Activated CD4-positive, alpha-beta memory T cell treated with anti-CD3 and anti-CD28 coated beads, Interleukin-2, amount 10 ng/mL, durations not matched to agents 7 days and 5 days (primary cell): ENCODE results near the gene NFKBIE. TPM values are rescaled to one million over a fixed set of nuclear protein-coding genes. Genes with fewer than 3 reads are reported as not detected.

Source experiments
- CTCF ChIA-PET: fragments of 350-600 bp; sonication (Branson Sonifier 250); formaldehyde crosslinking; loops from one replicate; lab custom pipeline; 2021; ENCODE audit warnings: antibody characterized with exemption, inconsistent platforms; lab: Charles Lee
- POLR2A ChIA-PET: fragments of 350-600 bp; sonication (Branson Sonifier 250); formaldehyde crosslinking; loops from one replicate; lab custom pipeline; 2021; ENCODE audit warnings: antibody characterized with exemption; lab: Charles Lee
- DNase-seq: peaks from one replicate; pipeline ENCODE4 v3.0.0-alpha.2; 2020
- H3K27ac Mint-ChIP-seq: one replicate; pipeline ENCODE4 v1.8.0; 2021; ENCODE audit warnings: mild to moderate bottlenecking, mixed read lengths
- H3K27me3 Mint-ChIP-seq: one replicate; pipeline ENCODE4 v1.8.0; 2021; ENCODE audit warnings: mixed read lengths
- H3K36me3 Mint-ChIP-seq: one replicate; pipeline ENCODE4 v1.8.0; 2021; ENCODE audit warnings: low read depth, mixed read lengths
- H3K4me1 Mint-ChIP-seq: one replicate; pipeline ENCODE4 v1.8.0; 2021; ENCODE audit warnings: mixed read lengths
- H3K4me3 Mint-ChIP-seq: one replicate; pipeline ENCODE4 v1.8.0; 2021; ENCODE audit warnings: mild to moderate bottlenecking, mixed read lengths
- H3K9me3 Mint-ChIP-seq: one replicate; pipeline ENCODE4 v1.8.0; 2021; ENCODE audit warnings: mixed read lengths
- total RNA-seq, 2 experiments: library from RNA; stranded (reverse); gene quantifications; one replicate each; pipeline ENCODE4 v1.2.3, GENCODE V29; 2021

NFKBIE gene
- total RNA-seq, 2 experiments from 2014 or later: 20.8 to 21.7 TPM

GRCh38 chr6:44224965-44225305 is 40.4 kb downstream of the NFKBIE start:
- no peaks in the 10 kb centered on the region for H3K36me3 Mint-ChIP-seq
- DNase-seq: no peak
- CTCF ChIA-PET: interaction anchor here (0.7 to 4.2 kb wide), 11 partner anchors 10 to 80 kb away, joined by 3 to 27 read pairs (median 5); partner anchors contain the start of genes HSP90AB1 and SLC35B2
- no peaks in the 10 kb centered on the region for H3K27me3 Mint-ChIP-seq
- peaks cover 37% of the 10 kb centered on the region for H3K4me1 Mint-ChIP-seq
- peak overlapping the region; percentile 4 for H3K27ac Mint-ChIP-seq
- POLR2A ChIA-PET: interaction anchor here (0.8 to 6.4 kb wide), 7 partner anchors 11 to 595 kb away, joined by 4 to 88 read pairs (median 6); partner anchors contain the start of genes GTPBP2, HSP90AB1 and SLC35B2
- H3K9me3 Mint-ChIP-seq: no peaks in the 10 kb centered on the region
- peak overlapping the region; percentile 74 for H3K4me3 Mint-ChIP-seq

GRCh38 chr6:44224029-44224964 is 41.1 kb downstream of the NFKBIE start:
- Mint-ChIP-seq H3K27me3 (no peaks in the 10 kb centered on the region), H3K4me3 (peak overlapping the region; percentile 74), H3K4me1 (peaks cover 39% of the 10 kb centered on the region), H3K36me3 (no peaks in the 10 kb centered on the region), H3K27ac (peak overlapping the region; percentile 4), H3K9me3 (no peaks in the 10 kb centered on the region)
- CTCF ChIA-PET: interaction anchor here (0.7 to 4.2 kb wide), 13 partner anchors 11 to 81 kb away, joined by 3 to 27 read pairs (median 5); partner anchors contain the start of genes HSP90AB1 and SLC35B2
- POLR2A ChIA-PET: interaction anchor here (0.8 to 6.4 kb wide), 8 partner anchors 12 to 595 kb away, joined by 4 to 88 read pairs (median 5); partner anchors contain the start of genes GTPBP2, HSP90AB1 and SLC35B2
- no peak for DNase-seq

- Mint-ChIP-seq H3K27ac (peak within 1 kb of the TSS; percentile 4), H3K4me1 (peaks cover 43% of the 10 kb centered on the region), H3K36me3 (no peaks in the 10 kb centered on the region), H3K4me3 (peak within 1 kb of the TSS; percentile 74), H3K27me3 (peaks cover 4% of the 10 kb centered on the region), H3K9me3 (no peaks in the 10 kb centered on the region)
- peak; percentile 83 for DNase-seq
- CTCF ChIA-PET: interaction anchor here (0.9 to 4.2 kb wide), 9 partner anchors 12 to 41 kb away, joined by 3 to 27 read pairs (median 8); partner anchors contain the start of genes HSP90AB1 and SLC35B2
- POLR2A ChIA-PET: interaction anchor here (0.6 to 6.4 kb wide), 5 partner anchors 13 to 41 kb away, joined by 3 to 88 read pairs (median 23); partner anchors contain the start of genes HSP90AB1 and SLC35B2
Observed at GRCh38 chr6:44223319-44224028, 41.9 kb downstream of the NFKBIE start, which contains the start of gene SLC29A1. TSS of gene SLC29A1 (plus strand) at chr6:44223595. CDS start at chr6:44227314, 3,719 bp downstream.

GRCh38 chr6:44222486-44223318 is 42.6 kb downstream of the NFKBIE start:
- Mint-ChIP-seq H3K27me3 (peaks cover 9% of the 10 kb centered on the region), H3K36me3 (no peaks in the 10 kb centered on the region), H3K27ac (no peak overlapping the region), H3K4me3 (peak overlapping the region; percentile 74), H3K9me3 (no peaks in the 10 kb centered on the region), H3K4me1 (peaks cover 46% of the 10 kb centered on the region)
- no peak for DNase-seq
- ChIA-PET POLR2A (interaction anchor here (0.6 to 6.4 kb wide), 7 partner anchors 13 to 42 kb away, joined by 3 to 88 read pairs (median 6); partner anchors contain the start of genes HSP90AB1 and SLC35B2), CTCF (interaction anchor here (0.9 to 4.2 kb wide), 6 partner anchors 13 to 33 kb away, joined by 3 to 27 read pairs (median 14); partner anchors contain the start of genes HSP90AB1 and SLC35B2)

DNA sequence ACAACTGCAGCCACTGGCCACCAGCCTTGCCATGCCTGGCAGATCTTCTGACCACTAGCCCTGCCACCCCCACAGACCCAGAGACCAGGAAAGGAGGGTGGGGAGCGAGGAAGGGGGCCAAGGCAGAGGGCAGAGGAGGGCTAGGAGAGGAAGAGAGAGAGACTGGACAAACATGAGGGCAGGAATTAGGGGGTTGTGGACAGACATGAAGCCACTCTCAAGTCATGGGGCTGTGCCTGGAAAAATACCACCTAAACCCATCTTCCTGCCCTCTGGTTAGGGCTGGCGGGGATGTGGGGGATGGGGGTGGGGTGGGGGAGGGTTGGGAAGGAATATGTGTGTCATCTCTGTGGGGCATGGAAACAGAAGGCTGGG is 43.4 kb downstream of the NFKBIE start:
- Mint-ChIP-seq H3K27me3 (peaks cover 10% of the 10 kb centered on the region), H3K9me3 (no peaks in the 10 kb centered on the region), H3K4me1 (peaks cover 46% of the 10 kb centered on the region), H3K4me3 (no peak overlapping the region), H3K36me3 (no peaks in the 10 kb centered on the region), H3K27ac (no peak overlapping the region)
- no peak for DNase-seq
- ChIA-PET CTCF (interaction anchor here (0.7 to 2.9 kb wide), 6 partner anchors 13 to 53 kb away, joined by 3 to 15 read pairs (median 4); partner anchors contain the start of gene SLC35B2), POLR2A (interaction anchor here (1.6 to 6.4 kb wide), 3 partner anchors 16 to 34 kb away, joined by 6 to 88 read pairs (median 23); partner anchors contain the start of genes HSP90AB1 and SLC35B2)

DNA sequence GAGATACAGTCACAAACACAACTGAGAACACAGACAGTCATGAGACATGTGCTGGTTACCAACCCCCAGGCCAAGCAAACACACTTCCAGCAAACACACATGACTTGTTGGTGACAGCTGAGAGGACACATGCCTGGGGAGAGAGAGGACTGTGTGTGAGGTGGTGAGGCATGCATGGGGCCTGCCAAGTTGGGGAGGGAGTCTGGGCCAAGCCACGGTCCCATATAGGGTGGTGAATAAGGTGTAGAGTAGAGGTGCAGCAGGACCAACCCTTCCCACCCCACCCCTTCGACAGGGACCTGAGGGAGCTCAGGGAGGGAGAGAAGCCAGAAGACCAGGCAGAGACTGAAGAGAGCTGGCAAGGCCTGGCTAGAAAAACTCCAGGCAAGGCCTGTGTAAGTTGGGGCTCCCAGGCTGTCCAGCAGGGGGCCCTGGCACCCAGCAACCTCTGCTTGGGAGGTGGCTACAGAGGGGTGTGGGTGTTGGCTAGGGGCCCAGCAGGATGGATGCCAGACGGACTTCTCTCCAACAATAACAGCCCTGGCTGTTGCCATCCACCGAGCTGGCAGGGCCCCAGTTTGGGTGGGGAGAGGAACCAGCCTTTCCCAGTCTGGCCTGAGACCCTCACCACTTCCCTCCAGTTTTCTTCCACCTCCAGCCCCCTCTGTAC is 43.9 kb downstream of the NFKBIE start:
- Mint-ChIP-seq H3K9me3 (no peaks in the 10 kb centered on the region), H3K27ac (peak overlapping the region; percentile 3), H3K4me1 (peaks cover 46% of the 10 kb centered on the region), H3K4me3 (no peak overlapping the region), H3K27me3 (peaks cover 15% of the 10 kb centered on the region), H3K36me3 (no peaks in the 10 kb centered on the region)
- DNase-seq: peak; percentile 82
- POLR2A ChIA-PET: interaction anchor here (1.6 to 6.4 kb wide), 3 partner anchors 16 to 35 kb away, joined by 6 to 88 read pairs (median 23); partner anchors contain the start of genes HSP90AB1 and SLC35B2
- CTCF ChIA-PET: interaction anchor here (0.7 to 2.9 kb wide), 8 partner anchors 14 to 52 kb away, joined by 3 to 15 read pairs (median 4); partner anchors contain the start of gene SLC35B2

- Mint-ChIP-seq H3K27ac (peak overlapping the region; percentile 3), H3K4me1 (peaks cover 43% of the 10 kb centered on the region), H3K9me3 (no peaks in the 10 kb centered on the region), H3K27me3 (peaks cover 17% of the 10 kb centered on the region), H3K4me3 (no peak overlapping the region), H3K36me3 (no peaks in the 10 kb centered on the region)
- CTCF ChIA-PET: interaction anchor here (0.9 to 2.9 kb wide), 7 partner anchors 14 to 52 kb away, joined by 3 to 15 read pairs (median 4); partner anchors contain the start of gene SLC35B2
- DNase-seq: no peak
- POLR2A ChIA-PET: interaction anchor here (5.0 to 6.4 kb wide), 2 partner anchors 26 to 35 kb away, joined by 23 to 88 read pairs; partner anchors contain the start of genes HSP90AB1 and SLC35B2
Observed at GRCh38 chr6:44220913-44221290, 44.4 kb downstream of the NFKBIE start.

DNA sequence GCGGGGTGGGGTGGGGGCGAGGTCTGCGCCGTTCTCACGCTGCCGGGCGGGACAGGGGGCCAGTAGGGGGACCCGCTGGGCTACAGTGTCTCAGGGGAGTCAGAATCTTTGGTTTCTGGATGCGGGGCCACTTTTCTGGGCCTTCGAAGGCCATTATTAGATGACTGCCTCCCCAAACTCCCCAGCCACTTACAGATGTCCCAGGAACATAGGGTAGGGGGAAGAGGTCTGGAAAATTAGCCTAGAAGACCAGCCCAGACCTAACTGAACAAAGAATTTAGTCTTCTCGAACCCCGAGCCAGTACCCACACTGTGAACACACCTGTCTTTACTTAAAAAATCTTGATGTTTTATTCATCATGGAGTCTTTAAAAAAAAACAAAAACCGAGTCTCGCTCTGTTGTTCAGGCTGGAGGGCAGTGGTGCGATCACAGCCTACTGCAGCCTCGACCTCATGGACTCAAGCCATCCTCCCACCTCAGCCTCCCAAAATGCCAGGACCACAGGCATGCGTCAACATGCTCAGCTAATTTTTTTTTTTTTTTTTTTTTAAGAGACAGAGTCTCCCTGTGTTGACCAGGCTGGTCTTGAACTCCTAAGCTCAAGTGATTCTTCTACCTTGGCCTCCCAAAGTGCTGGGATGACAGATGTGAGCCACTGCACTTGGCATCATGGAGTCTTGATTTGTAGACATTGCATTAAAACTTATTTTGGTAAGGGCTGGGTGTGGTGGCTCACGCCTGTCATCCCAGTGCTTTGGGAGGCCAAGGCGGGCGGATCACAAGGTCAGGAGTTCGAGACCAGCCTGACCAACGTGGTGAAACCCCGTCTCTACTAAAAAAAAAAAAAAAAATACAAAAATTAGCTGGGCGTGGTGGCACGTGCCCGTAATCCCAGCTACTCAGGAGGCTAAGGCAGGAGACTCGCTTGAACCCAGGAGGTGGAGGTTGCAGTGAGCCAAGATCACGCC is 45.3 kb downstream of the NFKBIE start:
- POLR2A ChIA-PET: no interaction called here
- CTCF ChIA-PET: interaction anchor here (0.6 to 1.2 kb wide), 4 partner anchors 17 to 96 kb away, joined by 3 to 4 read pairs (median 3); no protein-coding TSS in a partner anchor
- Mint-ChIP-seq H3K27ac (no peak overlapping the region), H3K4me1 (peaks cover 40% of the 10 kb centered on the region), H3K9me3 (no peaks in the 10 kb centered on the region), H3K36me3 (no peaks in the 10 kb centered on the region), H3K4me3 (no peak overlapping the region), H3K27me3 (peaks cover 17% of the 10 kb centered on the region)
- DNase-seq: no peak

DNA sequence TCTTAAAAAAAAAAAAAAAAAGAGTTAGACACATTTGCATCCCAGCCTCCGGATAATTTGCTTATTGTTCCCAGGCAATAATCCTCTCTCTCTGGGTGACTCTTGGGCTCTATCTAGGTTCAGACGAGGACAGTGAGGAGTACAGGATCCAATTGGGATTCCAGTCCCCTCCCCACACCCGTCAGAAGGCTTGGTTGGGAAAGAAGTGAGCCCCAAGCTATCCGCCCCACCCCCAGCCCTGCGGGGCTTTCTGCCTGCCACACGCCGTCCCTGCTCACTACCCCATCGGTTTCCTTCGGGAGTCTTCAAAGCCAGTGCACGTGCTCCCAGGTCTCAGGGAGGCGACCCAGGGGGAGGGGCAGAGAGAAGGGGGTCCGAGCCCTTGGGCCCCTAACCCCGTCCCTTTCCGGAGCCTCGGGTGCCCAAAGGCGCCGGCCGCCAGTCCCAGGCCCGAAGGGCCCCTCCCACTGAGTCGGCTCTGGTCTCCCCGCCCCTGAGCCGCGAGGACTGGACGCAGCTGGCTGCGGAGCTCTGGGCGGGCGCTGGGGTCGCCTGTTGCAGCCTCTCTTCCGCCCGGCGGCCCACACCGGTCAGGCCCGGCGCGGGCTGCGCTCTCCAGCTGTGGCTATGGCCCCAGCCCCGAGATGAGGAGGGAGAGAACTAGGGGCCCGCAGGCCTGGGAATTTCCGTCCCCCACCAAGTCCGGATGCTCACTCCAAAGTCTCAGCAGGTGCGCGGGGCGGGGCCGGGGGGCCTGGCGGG is 46.1 kb downstream of the NFKBIE start:
- peaks cover 31% of the 10 kb centered on the region for H3K4me1 Mint-ChIP-seq
- H3K27me3 Mint-ChIP-seq: peaks cover 18% of the 10 kb centered on the region
- ChIA-PET POLR2A (no interaction called here), CTCF (interaction anchor here (0.7 kb wide), 1 partner anchor 37 kb away, joined by 3 read pairs; no protein-coding TSS in a partner anchor)
- no peak overlapping the region for H3K27ac Mint-ChIP-seq
- H3K36me3 Mint-ChIP-seq: no peaks in the 10 kb centered on the region
- no peaks in the 10 kb centered on the region for H3K9me3 Mint-ChIP-seq
- no peak overlapping the region for H3K4me3 Mint-ChIP-seq
- DNase-seq: no peak
